ENCODE measurements around the gene PKNOX2.

PKNOX2 gene

GRCh38 chr11:125313271-125314219 lies 149.0 kb downstream of the PKNOX2 start:
- in situ Hi-C loops (cut with MboI; ENCODE audit: low sequenced_read_pairs), result no loop called here
- Histone ChIP-seq H3K36me3 (replicated peaks) (no peaks in the 10 kb centered on the region), H3K27me3 (ENCODE audit: low read depth) (no peaks in the 10 kb centered on the region), H3K9me3 (no peaks in the 10 kb centered on the region; the same call in 1 of the 2 replicates), H3K4me3 (no peak overlapping the region), H3K4me1 (no peaks in the 10 kb centered on the region)
- no peak for DNase-seq (ENCODE audit: low spot score in 2 of 2)

GRCh38 chr11:125314276-125315078 lies 149.9 kb downstream of the PKNOX2 start:
- Histone ChIP-seq H3K4me3 (no peak overlapping the region), H3K27me3 (ENCODE audit: low read depth) (no peaks in the 10 kb centered on the region), H3K36me3 (replicated peaks) (no peaks in the 10 kb centered on the region), H3K4me1 (no peaks in the 10 kb centered on the region), H3K9me3 (peaks cover 2% of the 10 kb centered on the region; the same call in 1 of the 2 replicates)
- in situ Hi-C loops (cut with MboI; ENCODE audit: low sequenced_read_pairs), result no loop called here
- DNase-seq (ENCODE audit: low spot score in 2 of 2), result no peak

- DNase-seq (ENCODE audit: low spot score in 2 of 2), result no peak
- in situ Hi-C loops (cut with MboI; ENCODE audit: low sequenced_read_pairs), result no loop called here
- no peaks in the 10 kb centered on the region for H3K27me3 ChIP-seq (ENCODE audit: low read depth)
These were observed 150.7 kb downstream of the PKNOX2 start for GRCh38 chr11:125315079-125315740.

GRCh38 chr11:125317416-125317815 lies 152.9 kb downstream of the PKNOX2 start:
- H3K4me1 ChIP-seq, result no peaks in the 10 kb centered on the region
- H3K36me3 ChIP-seq (replicated peaks), result no peaks in the 10 kb centered on the region
- peaks cover 2% of the 10 kb centered on the region; the same call in 1 of the 2 replicates for H3K9me3 ChIP-seq
- in situ Hi-C loops (cut with MboI; ENCODE audit: low sequenced_read_pairs), result no loop called here
- DNase-seq (ENCODE audit: low spot score in 2 of 2), result no peak
- no peaks in the 10 kb centered on the region for H3K27me3 ChIP-seq (ENCODE audit: low read depth)
- no peak overlapping the region for H3K4me3 ChIP-seq

More at GRCh38 chr11:125315079-125315740, 150.7 kb downstream of the PKNOX2 start:
- peaks cover 2% of the 10 kb centered on the region; the same call in 1 of the 2 replicates for H3K9me3 ChIP-seq
- H3K4me3 ChIP-seq, result no peak overlapping the region
- no peaks in the 10 kb centered on the region for H3K36me3 ChIP-seq (replicated peaks)
- H3K4me1 ChIP-seq, result no peaks in the 10 kb centered on the region

- DNase-seq (ENCODE audit: low spot score in 2 of 2), result no peak
- in situ Hi-C loops (cut with MboI; ENCODE audit: low sequenced_read_pairs), result no loop called here
- no peaks in the 10 kb centered on the region for H3K4me1 ChIP-seq
- peaks cover 2% of the 10 kb centered on the region; the same call in 1 of the 2 replicates for H3K9me3 ChIP-seq
- H3K27me3 ChIP-seq (ENCODE audit: low read depth), result 0 out of 2 replicates have a peak, but pooled peaks cover 6% of the 10 kb centered on the region
- no peak overlapping the region for H3K4me3 ChIP-seq
- no peaks in the 10 kb centered on the region for H3K36me3 ChIP-seq (replicated peaks)
These were observed 155.1 kb downstream of the PKNOX2 start for GRCh38 chr11:125319649-125320048.

GRCh38 chr11:125320347-125321076 lies 156.0 kb downstream of the PKNOX2 start:
- H3K9me3 ChIP-seq, result peaks cover 2% of the 10 kb centered on the region; the same call in 1 of the 2 replicates
- no peak overlapping the region for H3K4me3 ChIP-seq
- no peaks in the 10 kb centered on the region for H3K36me3 ChIP-seq (replicated peaks)
- DNase-seq (ENCODE audit: low spot score in 2 of 2), result no peak
- in situ Hi-C loops (cut with MboI; ENCODE audit: low sequenced_read_pairs), result no loop called here
- 0 out of 2 replicates have a peak, but pooled peaks cover 6% of the 10 kb centered on the region for H3K27me3 ChIP-seq (ENCODE audit: low read depth)
- H3K4me1 ChIP-seq, result no peaks in the 10 kb centered on the region

- H3K27me3 ChIP-seq (ENCODE audit: low read depth), result 0 out of 2 replicates have a peak, but pooled peaks cover 6% of the 10 kb centered on the region
- peaks cover 2% of the 10 kb centered on the region; the same call in 1 of the 2 replicates for H3K9me3 ChIP-seq
- in situ Hi-C loops (cut with MboI; ENCODE audit: low sequenced_read_pairs), result no loop called here
- DNase-seq (ENCODE audit: low spot score in 2 of 2), result no peak
- no peaks in the 10 kb centered on the region for H3K36me3 ChIP-seq (replicated peaks)
- H3K4me3 ChIP-seq, result no peak overlapping the region
- H3K4me1 ChIP-seq, result no peaks in the 10 kb centered on the region
These were observed 157.7 kb downstream of the PKNOX2 start for GRCh38 chr11:125322289-125322688.

GRCh38 chr11:125325196-125325595 lies 160.6 kb downstream of the PKNOX2 start:
- in situ Hi-C loops (cut with MboI; ENCODE audit: low sequenced_read_pairs), result no loop called here
- no peaks in the 10 kb centered on the region for H3K36me3 ChIP-seq (replicated peaks)
- H3K27me3 ChIP-seq (ENCODE audit: low read depth), result 0 out of 2 replicates have a peak, but pooled peaks cover 6% of the 10 kb centered on the region
- no peak overlapping the region for H3K4me3 ChIP-seq
- DNase-seq (ENCODE audit: low spot score in 2 of 2), result no peak
- H3K9me3 ChIP-seq, result no peaks in the 10 kb centered on the region
- H3K4me1 ChIP-seq, result no peaks in the 10 kb centered on the region

- in situ Hi-C loops (cut with MboI; ENCODE audit: low sequenced_read_pairs), result no loop called here
- H3K27me3 ChIP-seq (ENCODE audit: low read depth), result 0 out of 2 replicates have a peak, but pooled peaks cover 6% of the 10 kb centered on the region
- H3K9me3 ChIP-seq, result no peaks in the 10 kb centered on the region
- DNase-seq (ENCODE audit: low spot score in 2 of 2), result no peak
- no peak overlapping the region for H3K4me3 ChIP-seq
- H3K4me1 ChIP-seq, result no peaks in the 10 kb centered on the region
- H3K36me3 ChIP-seq (replicated peaks), result no peaks in the 10 kb centered on the region
These were observed 161.6 kb downstream of the PKNOX2 start for GRCh38 chr11:125326126-125326525.

- Histone ChIP-seq H3K4me3 (no peak overlapping the region), H3K27me3 (ENCODE audit: low read depth) (0 out of 2 replicates have a peak, but pooled peaks cover 6% of the 10 kb centered on the region), H3K4me1 (no peaks in the 10 kb centered on the region), H3K36me3 (replicated peaks) (no peaks in the 10 kb centered on the region), H3K9me3 (no peaks in the 10 kb centered on the region)
- DNase-seq (ENCODE audit: low spot score in 2 of 2), result no peak
- in situ Hi-C loops (cut with MboI; ENCODE audit: low sequenced_read_pairs), result no loop called here
These were observed 163.1 kb downstream of the PKNOX2 start for GRCh38 chr11:125327518-125328224.

- Histone ChIP-seq H3K9me3 (no peaks in the 10 kb centered on the region), H3K36me3 (replicated peaks) (no peaks in the 10 kb centered on the region), H3K4me3 (no peak overlapping the region), H3K27me3 (ENCODE audit: low read depth) (0 out of 2 replicates have a peak, but pooled peaks cover 4% of the 10 kb centered on the region), H3K4me1 (no peaks in the 10 kb centered on the region)
- DNase-seq (ENCODE audit: low spot score in 2 of 2), result no peak
- in situ Hi-C loops (cut with MboI; ENCODE audit: low sequenced_read_pairs), result no loop called here
These were observed 163.7 kb downstream of the PKNOX2 start for GRCh38 chr11:125328225-125328580.

- Histone ChIP-seq H3K27me3 (ENCODE audit: low read depth) (no peaks in the 10 kb centered on the region), H3K9me3 (no peaks in the 10 kb centered on the region), H3K4me3 (no peak overlapping the region), H3K36me3 (replicated peaks) (no peaks in the 10 kb centered on the region), H3K4me1 (no peaks in the 10 kb centered on the region)
- DNase-seq (ENCODE audit: low spot score in 2 of 2), result no peak
- in situ Hi-C loops (cut with MboI; ENCODE audit: low sequenced_read_pairs), result no loop called here
These were observed 165.2 kb downstream of the PKNOX2 start for GRCh38 chr11:125329786-125330185.

Measured in HAP-1 (cell line).